ENCODE measurements around the gene TSBP1. TPM values are rescaled to one million over a fixed set of nuclear protein-coding genes. Genes with fewer than 3 reads are reported as not detected.

TSBP1 gene
- total and polyA plus RNA-seq, 9 of the 15 experiments (the other 6 are each of a cell fraction or from before 2014, with no cell fraction given) = not detected

- no peak for DNase-seq (ENCODE audit: extremely low read depth in 1 of 4, low spot score in 3 of 4)
- TF ChIP-seq CBFA2T3 (IDR thresholded peaks at IDR 0.05) = no peak
- TF ChIP-seq MAX (CRISPR knock-in tag; IDR thresholded peaks at IDR 0.05) = no peak
- BruUV-seq (replicated peaks) = no TSS peak
- Histone ChIP-seq H3K4me3 (no peak overlapping the region), H2AFZ (ENCODE audit: low read depth, low read length) (no peak overlapping the region), H4K20me1 (replicated peaks; ENCODE audit: control insufficient read depth, insufficient read depth, low read length) (no peaks in the 10 kb centered on the region), H3K4me2 (ENCODE audit: insufficient read depth, low read length) (no peak overlapping the region), H3K79me2 (ENCODE audit: control insufficient read depth, insufficient read depth, low read length) (no peaks in the 10 kb centered on the region), H3K36me3 (ENCODE audit: control insufficient read depth, insufficient read depth, low read length) (no peaks in the 10 kb centered on the region), H3K9me1 (ENCODE audit: control insufficient read depth, insufficient read depth, low read length) (no peaks in the 10 kb centered on the region), H3K27me3 (ENCODE audit: control insufficient read depth in 2 of 2, insufficient read depth in 2 of 2, low read length in 2 of 2) (no peaks in the 10 kb centered on the region; a peak in 2 of 5 replicates), H3K27ac (ENCODE audit: extremely low read depth, low read depth, low read length) (no peak overlapping the region), H3K9me3 (replicated peaks; ENCODE audit: control insufficient read depth, insufficient read depth, low read depth, low read length) (no peaks in the 10 kb centered on the region), H3K9ac (ENCODE audit: insufficient read depth in 1 of 2, low read depth in 2 of 2, low read length in 2 of 2) (no peak overlapping the region), H3K4me1 (replicated peaks in 1 of 2; ENCODE audit: control insufficient read depth in 2 of 2, insufficient read depth in 2 of 2, low read length in 2 of 2) (peaks cover 0 to 5% of the 10 kb centered on the region in 2 experiments; a peak in 2 of 5 replicates)
- FAIRE-seq = no peak
- in situ Hi-C loops (cut with MboI) = no loop called here
- intact Hi-C loops (cut with micrococcal nuclease) = no loop called here
- ChIA-PET POLR2A (no interaction called here), CTCF (ENCODE audit: low intra/inter-chr PET ratio) (no interaction called here)
- WGBS (ENCODE audit: insufficient coverage, low coverage, missing lambda C conversion rate) = 0% methylated on average over 1 of the region's 1 CpG
- ATAC-seq = no peak
Measured at GRCh38 chr6:32291543-32291942, 80.2 kb downstream of the TSBP1 start.

- Histone ChIP-seq H4K20me1 (replicated peaks; ENCODE audit: control insufficient read depth, insufficient read depth, low read length) (no peaks in the 10 kb centered on the region), H3K4me2 (ENCODE audit: insufficient read depth, low read length) (no peak overlapping the region), H2AFZ (ENCODE audit: low read depth, low read length) (no peak overlapping the region), H3K9me3 (replicated peaks; ENCODE audit: control insufficient read depth, insufficient read depth, low read depth, low read length) (no peaks in the 10 kb centered on the region), H3K4me3 (no peak overlapping the region), H3K79me2 (ENCODE audit: control insufficient read depth, insufficient read depth, low read length) (no peaks in the 10 kb centered on the region), H3K4me1 (replicated peaks in 1 of 2; ENCODE audit: control insufficient read depth in 2 of 2, insufficient read depth in 2 of 2, low read length in 2 of 2) (peaks cover 0 to 5% of the 10 kb centered on the region in 2 experiments; a peak in 2 of 5 replicates), H3K9ac (ENCODE audit: insufficient read depth in 1 of 2, low read depth in 2 of 2, low read length in 2 of 2) (no peak overlapping the region), H3K36me3 (ENCODE audit: control insufficient read depth, insufficient read depth, low read length) (no peaks in the 10 kb centered on the region), H3K27ac (ENCODE audit: extremely low read depth, low read depth, low read length) (no peak overlapping the region), H3K9me1 (ENCODE audit: control insufficient read depth, insufficient read depth, low read length) (no peaks in the 10 kb centered on the region), H3K27me3 (ENCODE audit: control insufficient read depth in 2 of 2, insufficient read depth in 2 of 2, low read length in 2 of 2) (no peaks in the 10 kb centered on the region; a peak in 2 of 5 replicates)
- ChIA-PET CTCF (ENCODE audit: low intra/inter-chr PET ratio) (interaction anchor here (0.6 kb wide), 1 partner anchor 537 kb away, joined by 3 read pairs; no protein-coding TSS in a partner anchor), POLR2A (no interaction called here)
- DNase-seq (ENCODE audit: extremely low read depth in 1 of 4, low spot score in 3 of 4) (no peak), ATAC-seq (no peak), FAIRE-seq (no peak)
- in situ Hi-C loops (cut with MboI) = no loop called here
- no TSS peak for BruUV-seq (replicated peaks)
- intact Hi-C loops (cut with micrococcal nuclease) = no loop called here
- TF ChIP-seq CBX1 (IDR thresholded peaks at IDR 0.05; ENCODE audit: low read depth) (no peak), GMEB1 (CRISPR knock-in tag; IDR thresholded peaks at IDR 0.05) (no peak), PPARD (CRISPR knock-in tag; IDR thresholded peaks at IDR 0.05) (no peak), MIER1 (IDR thresholded peaks at IDR 0.05; ENCODE audit: low read depth) (no peak), HNRNPUL1 (IDR thresholded peaks at IDR 0.05; ENCODE audit: low read length) (no peak), STAT5B (CRISPR knock-in tag; IDR thresholded peaks at IDR 0.05) (no peak), DEAF1 (CRISPR knock-in tag; IDR thresholded peaks at IDR 0.05) (no peak), THRAP3 (IDR thresholded peaks at IDR 0.05; ENCODE audit: borderline replicate concordance) (no peak), ZNF668 (CRISPR knock-in tag; IDR thresholded peaks at IDR 0.05) (no peak), MEF2D (tag; conservative IDR thresholded peaks at IDR 0.05; ENCODE audit: low read depth) (no peak), DACH1 (IDR thresholded peaks at IDR 0.05; ENCODE audit: partially characterized antibody) (no peak), GATAD2A (IDR thresholded peaks at IDR 0.05) (no peak)
Measured at GRCh38 chr6:32290886-32291450, 80.7 kb downstream of the TSBP1 start.

Measured in K562 (cell line).